Ovary (tissue), 3 donors: ENCODE data around the gene ZDHHC24.

ENCODE experiments used
- CTCF ChIP-seq, 3 donors: fragments of 450-650 bp in 2 of 3; fragments of 200-600 bp in 1 of 3; IDR thresholded peaks; one replicate each; pipeline versions ENCODE4 v1.5.1 to v1.8.0; 2016 to 2022; ENCODE audit warnings: antibody characterized with exemption in 3 of 3, mild to moderate bottlenecking in 1 of 3
- EP300 ChIP-seq: sonication (generic); formaldehyde crosslinking; IDR thresholded peaks from one replicate; pipeline ENCODE4 v1.6.1; 2017; ENCODE audit warnings: antibody characterized with exemption
- POLR2A ChIP-seq: fragments of 450-650 bp; IDR thresholded peaks from one replicate; pipeline ENCODE4 v1.6.1; 2017; ENCODE audit warnings: antibody characterized with exemption, mild to moderate bottlenecking, moderate library complexity
- donor health status: DM: no; HTN: no; CAD: no.

- no peak for TF ChIP-seq CTCF (IDR thresholded peaks at IDR 0.05)
- no peak for TF ChIP-seq EP300
- no peak for TF ChIP-seq POLR2A
Measured at GRCh38 chr11:66564984-66565383, 19.1 kb upstream of the ZDHHC24 start.
